ENCODE results near the gene UBXN10. TPM values are rescaled to one million over a fixed set of nuclear protein-coding genes. Genes with fewer than 3 reads are reported as not detected.

Gene UBXN10
- total and polyA plus RNA-seq, 12 donors: 0.16 to 4.0 (median 1.5) TPM

- Histone ChIP-seq H3K36me3 (no peaks in the 10 kb centered on the region), H3K4me3 (no peak overlapping the region), H3K27me3 (no peaks in the 10 kb centered on the region), H3K27ac (no peak overlapping the region), H3K9me3 (peaks cover 0 to 54% (median 18%) of the 10 kb centered on the region in 11 donors), H3K4me1 (peaks cover 0 to 11% (median 5%) of the 10 kb centered on the region in 9 donors)
- no peak for TF ChIP-seq CTCF (IDR thresholded peaks at IDR 0.05)
- WGBS, 2 donors: 86 to 87% methylated on average over 1 of the region's 1 CpG
- ATAC-seq (no peak), DNase-seq (no peak)
- intact Hi-C loops (cut with DNase I): no loop called here
Observed at GRCh38 chr1:20160034-20160433, 25.9 kb upstream of the UBXN10 start.

GRCh38 chr1:20164694-20165202 lies 21.1 kb upstream of the UBXN10 start:
- peak in 4 of 9 donors; percentile 27 to 36 (median 30) for TF ChIP-seq CTCF (IDR thresholded peaks at IDR 0.05)
- Histone ChIP-seq H3K9me3 (peaks cover 0 to 33% (median 14%) of the 10 kb centered on the region in 11 donors), H3K27ac (peak overlapping the region in 4 of 10 donors; percentile 3 to 67 (median 32)), H3K4me1 (peaks cover 0 to 13% (median 6%) of the 10 kb centered on the region in 9 donors), H3K36me3 (no peaks in the 10 kb centered on the region), H3K4me3 (no peak overlapping the region), H3K27me3 (peaks cover 0 to 21% (median 10%) of the 10 kb centered on the region in 7 donors)
- peak; percentile 43 to 78 (median 68) for ATAC-seq
- WGBS, 2 donors: 18 to 31% methylated on average over 15 of the region's 15 CpGs
- peak; percentile 43 to 45 for DNase-seq
- intact Hi-C loops (cut with DNase I): no loop called here

GRCh38 chr1:20165522-20165951 lies 20.4 kb upstream of the UBXN10 start:
- Histone ChIP-seq H3K27ac (peak overlapping the region in 2 of 10 donors; percentile 35 to 67), H3K4me1 (peaks cover 0 to 13% (median 6%) of the 10 kb centered on the region in 9 donors), H3K4me3 (no peak overlapping the region), H3K27me3 (peaks cover 0 to 25% (median 10%) of the 10 kb centered on the region in 7 donors), H3K36me3 (no peaks in the 10 kb centered on the region), H3K9me3 (peaks cover 0 to 26% (median 6%) of the 10 kb centered on the region in 11 donors)
- TF ChIP-seq CTCF (IDR thresholded peaks at IDR 0.05): peak in 5 of 9 donors; percentile 18 to 44 (median 28)
- intact Hi-C loops (cut with DNase I): no loop called here
- ATAC-seq: peak in 1 of 8 donors; percentile 18
- 90 to 92% methylated on average over 16 of the region's 16 CpGs for WGBS, 2 donors
- DNase-seq: no peak

- peaks cover 0 to 15% (median 6%) of the 10 kb centered on the region in 9 donors for H3K4me1 ChIP-seq
- intact Hi-C loops (cut with DNase I): no loop called here
- no peak overlapping the region for H3K4me3 ChIP-seq
- no peaks in the 10 kb centered on the region for H3K36me3 ChIP-seq
- DNase-seq (no peak), ATAC-seq (no peak)
- H3K9me3 ChIP-seq: peaks cover 0 to 20% (median under 1%) of the 10 kb centered on the region in 11 donors
- no peak overlapping the region for H3K27ac ChIP-seq
- WGBS, 2 donors: 58 to 64% methylated on average over 17 of the region's 17 CpGs
- peaks cover 0 to 25% (median 10%) of the 10 kb centered on the region in 7 donors for H3K27me3 ChIP-seq
- no peak for TF ChIP-seq CTCF (IDR thresholded peaks at IDR 0.05)
Observed at GRCh38 chr1:20166051-20166450, 19.8 kb upstream of the UBXN10 start.

Measured in heart right ventricle (tissue), 16 donors.